Measurements from ENCODE around the gene ALDOB. TPM values are rescaled to one million over a fixed set of nuclear protein-coding genes. Genes with fewer than 3 reads are reported as not detected.

The ALDOB gene
- total and polyA plus RNA-seq, 2 of the 13 experiments (the other 11 are each of a cell fraction or from before 2014, with no cell fraction given) = 0.29 to 0.97 TPM

DNA sequence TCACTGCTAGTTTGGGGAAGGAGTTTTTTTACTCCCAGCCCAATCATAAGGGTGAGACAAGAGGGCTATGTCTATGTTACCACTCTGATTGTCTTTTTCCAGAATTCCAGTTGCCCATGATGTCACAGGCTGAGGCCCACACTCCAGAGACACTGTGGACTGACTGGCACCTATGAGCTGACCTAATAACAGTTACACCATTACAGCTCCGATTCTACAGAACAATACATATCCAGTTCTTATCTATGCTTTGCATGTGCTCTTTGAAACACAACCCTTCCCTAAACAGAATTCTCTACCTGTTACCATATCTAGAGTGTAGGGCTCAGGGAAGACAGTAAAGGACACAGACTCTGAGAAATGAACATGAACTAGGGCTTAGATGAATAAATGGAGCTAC lies 45.7 kb upstream of the ALDOB start:
- no peak overlapping the region for H3K4me3 ChIP-seq (replicated peaks in 1 of 3; ENCODE audit: insufficient read depth in 1 of 3, low read depth in 2 of 3, low read length in 3 of 3)
- BruUV-seq (replicated peaks) = no TSS peak
- intact Hi-C loops (cut with micrococcal nuclease; ENCODE audit: unreplicated experiment) (no loop called here), in situ Hi-C loops (cut with HindIII; ENCODE audit: extremely low pct_ligation_motif_present, low pct_unique_long_range_greater_than_20kb) (no loop called here)
- no peaks in the 10 kb centered on the region for H3K27me3 ChIP-seq (ENCODE audit: control insufficient read depth in 1 of 2, insufficient read depth in 2 of 2, low read length in 2 of 2)
- H3K9me3 ChIP-seq (ENCODE audit: low read length) = no peaks in the 10 kb centered on the region
- no peak for ATAC-seq
- H3K79me2 ChIP-seq (ENCODE audit: insufficient read depth, low read length) = no peaks in the 10 kb centered on the region
- 83% methylated on average over 1 of the region's 1 CpG for WGBS (ENCODE audit: low lambda C conversion rate)
- CTCF ChIA-PET (ENCODE audit: low intra/inter-chr PET ratio, low total read pairs) = no interaction called here
- DNase-seq (ENCODE audit: low spot score) = no peak
- no peak overlapping the region for H3K27ac ChIP-seq (ENCODE audit: extremely low read length, insufficient read depth, low read length)
- no peaks in the 10 kb centered on the region for H3K4me1 ChIP-seq (ENCODE audit: insufficient read depth, low read length)
- no peak for FAIRE-seq
- H4K20me1 ChIP-seq (ENCODE audit: insufficient read depth, low read length) = no peaks in the 10 kb centered on the region
- no peak overlapping the region for H2AFZ ChIP-seq (ENCODE audit: low read length)
- H3K36me3 ChIP-seq (replicated peaks in 1 of 2; ENCODE audit: control insufficient read depth in 1 of 2, insufficient read depth in 2 of 2, low read length in 2 of 2) = no peaks in the 10 kb centered on the region
- POLR2A ChIA-PET = no interaction called here
- H3K9ac ChIP-seq (ENCODE audit: insufficient read depth, low read depth, low read length) = no peak overlapping the region
- H3K4me2 ChIP-seq (ENCODE audit: low read depth, low read length) = no peak overlapping the region
- TF ChIP-seq RORA (CRISPR knock-in tag; IDR thresholded peaks at IDR 0.05) (no peak), ZNF839 (CRISPR knock-in tag; IDR thresholded peaks at IDR 0.05; ENCODE audit: borderline replicate concordance) (no peak), THYN1 (CRISPR knock-in tag; IDR thresholded peaks at IDR 0.05; ENCODE audit: borderline replicate concordance, low read depth) (no peak), ZNF225 (CRISPR knock-in tag; IDR thresholded peaks at IDR 0.05) (no peak), HHEX (CRISPR knock-in tag; IDR thresholded peaks at IDR 0.05) (no peak), ZNF329 (CRISPR knock-in tag; IDR thresholded peaks at IDR 0.05; ENCODE audit: low read depth) (no peak), ZNF12 (CRISPR knock-in tag; IDR thresholded peaks at IDR 0.05) (no peak), TBX3 (IDR thresholded peaks at IDR 0.05; ENCODE audit: borderline replicate concordance) (no peak), ERF (CRISPR knock-in tag; IDR thresholded peaks at IDR 0.05) (no peak)
- TF ChIP-seq, protein P1, sequence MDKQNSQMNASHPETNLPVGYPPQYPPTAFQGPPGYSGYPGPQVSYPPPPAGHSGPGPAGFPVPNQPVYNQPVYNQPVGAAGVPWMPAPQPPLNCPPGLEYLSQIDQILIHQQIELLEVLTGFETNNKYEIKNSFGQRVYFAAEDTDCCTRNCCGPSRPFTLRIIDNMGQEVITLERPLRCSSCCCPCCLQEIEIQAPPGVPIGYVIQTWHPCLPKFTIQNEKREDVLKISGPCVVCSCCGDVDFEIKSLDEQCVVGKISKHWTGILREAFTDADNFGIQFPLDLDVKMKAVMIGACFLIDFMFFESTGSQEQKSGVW (CRISPR knock-in tag; IDR thresholded peaks at IDR 0.05; ENCODE audit: borderline replicate concordance) = no peak
- TF ChIP-seq, protein P2, sequence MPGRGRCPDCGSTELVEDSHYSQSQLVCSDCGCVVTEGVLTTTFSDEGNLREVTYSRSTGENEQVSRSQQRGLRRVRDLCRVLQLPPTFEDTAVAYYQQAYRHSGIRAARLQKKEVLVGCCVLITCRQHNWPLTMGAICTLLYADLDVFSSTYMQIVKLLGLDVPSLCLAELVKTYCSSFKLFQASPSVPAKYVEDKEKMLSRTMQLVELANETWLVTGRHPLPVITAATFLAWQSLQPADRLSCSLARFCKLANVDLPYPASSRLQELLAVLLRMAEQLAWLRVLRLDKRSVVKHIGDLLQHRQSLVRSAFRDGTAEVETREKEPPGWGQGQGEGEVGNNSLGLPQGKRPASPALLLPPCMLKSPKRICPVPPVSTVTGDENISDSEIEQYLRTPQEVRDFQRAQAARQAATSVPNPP (CRISPR knock-in tag; IDR thresholded peaks at IDR 0.05) = no peak
- TF ChIP-seq, protein P3, sequence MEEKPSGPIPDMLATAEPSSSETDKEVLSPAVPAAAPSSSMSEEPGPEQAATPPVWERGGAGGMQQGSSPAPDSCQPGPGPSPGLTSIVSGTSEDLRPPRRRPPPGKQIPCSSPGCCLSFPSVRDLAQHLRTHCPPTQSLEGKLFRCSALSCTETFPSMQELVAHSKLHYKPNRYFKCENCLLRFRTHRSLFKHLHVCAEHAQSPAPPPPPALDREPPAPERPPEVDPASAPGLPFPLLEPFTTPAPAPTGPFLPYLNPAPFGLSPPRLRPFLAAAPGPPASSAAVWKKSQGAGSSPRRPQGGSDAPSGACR (CRISPR knock-in tag; IDR thresholded peaks at IDR 0.05) = no peak
- TF ChIP-seq, protein P4, sequence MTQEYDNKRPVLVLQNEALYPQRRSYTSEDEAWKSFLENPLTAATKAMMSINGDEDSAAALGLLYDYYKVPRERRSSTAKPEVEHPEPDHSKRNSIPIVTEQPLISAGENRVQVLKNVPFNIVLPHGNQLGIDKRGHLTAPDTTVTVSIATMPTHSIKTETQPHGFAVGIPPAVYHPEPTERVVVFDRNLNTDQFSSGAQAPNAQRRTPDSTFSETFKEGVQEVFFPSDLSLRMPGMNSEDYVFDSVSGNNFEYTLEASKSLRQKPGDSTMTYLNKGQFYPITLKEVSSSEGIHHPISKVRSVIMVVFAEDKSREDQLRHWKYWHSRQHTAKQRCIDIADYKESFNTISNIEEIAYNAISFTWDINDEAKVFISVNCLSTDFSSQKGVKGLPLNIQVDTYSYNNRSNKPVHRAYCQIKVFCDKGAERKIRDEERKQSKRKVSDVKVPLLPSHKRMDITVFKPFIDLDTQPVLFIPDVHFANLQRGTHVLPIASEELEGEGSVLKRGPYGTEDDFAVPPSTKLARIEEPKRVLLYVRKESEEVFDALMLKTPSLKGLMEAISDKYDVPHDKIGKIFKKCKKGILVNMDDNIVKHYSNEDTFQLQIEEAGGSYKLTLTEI (CRISPR knock-in tag; conservative IDR thresholded peaks at IDR 0.05) = no peak
- TF ChIP-seq, protein P5, sequence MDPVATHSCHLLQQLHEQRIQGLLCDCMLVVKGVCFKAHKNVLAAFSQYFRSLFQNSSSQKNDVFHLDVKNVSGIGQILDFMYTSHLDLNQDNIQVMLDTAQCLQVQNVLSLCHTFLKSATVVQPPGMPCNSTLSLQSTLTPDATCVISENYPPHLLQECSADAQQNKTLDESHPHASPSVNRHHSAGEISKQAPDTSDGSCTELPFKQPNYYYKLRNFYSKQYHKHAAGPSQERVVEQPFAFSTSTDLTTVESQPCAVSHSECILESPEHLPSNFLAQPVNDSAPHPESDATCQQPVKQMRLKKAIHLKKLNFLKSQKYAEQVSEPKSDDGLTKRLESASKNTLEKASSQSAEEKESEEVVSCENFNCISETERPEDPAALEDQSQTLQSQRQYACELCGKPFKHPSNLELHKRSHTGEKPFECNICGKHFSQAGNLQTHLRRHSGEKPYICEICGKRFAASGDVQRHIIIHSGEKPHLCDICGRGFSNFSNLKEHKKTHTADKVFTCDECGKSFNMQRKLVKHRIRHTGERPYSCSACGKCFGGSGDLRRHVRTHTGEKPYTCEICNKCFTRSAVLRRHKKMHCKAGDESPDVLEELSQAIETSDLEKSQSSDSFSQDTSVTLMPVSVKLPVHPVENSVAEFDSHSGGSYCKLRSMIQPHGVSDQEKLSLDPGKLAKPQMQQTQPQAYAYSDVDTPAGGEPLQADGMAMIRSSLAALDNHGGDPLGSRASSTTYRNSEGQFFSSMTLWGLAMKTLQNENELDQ (CRISPR knock-in tag; IDR thresholded peaks at IDR 0.05; ENCODE audit: borderline replicate concordance) = no peak
- TF ChIP-seq, protein P6, sequence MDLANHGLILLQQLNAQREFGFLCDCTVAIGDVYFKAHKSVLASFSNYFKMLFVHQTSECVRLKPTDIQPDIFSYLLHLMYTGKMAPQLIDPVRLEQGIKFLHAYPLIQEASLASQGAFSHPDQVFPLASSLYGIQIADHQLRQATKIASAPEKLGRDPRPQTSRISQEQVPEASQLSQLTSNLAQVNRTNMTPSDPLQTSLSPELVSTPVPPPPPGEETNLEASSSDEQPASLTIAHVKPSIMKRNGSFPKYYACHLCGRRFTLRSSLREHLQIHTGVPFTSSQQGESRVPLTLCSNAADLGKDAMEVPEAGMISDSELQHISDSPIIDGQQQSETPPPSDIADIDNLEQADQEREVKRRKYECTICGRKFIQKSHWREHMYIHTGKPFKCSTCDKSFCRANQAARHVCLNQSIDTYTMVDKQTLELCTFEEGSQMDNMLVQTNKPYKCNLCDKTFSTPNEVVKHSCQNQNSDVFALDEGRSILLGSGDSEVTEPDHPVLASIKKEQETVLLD (CRISPR knock-in tag; IDR thresholded peaks at IDR 0.05; ENCODE audit: low read depth) = no peak
- TF ChIP-seq, protein P7, sequence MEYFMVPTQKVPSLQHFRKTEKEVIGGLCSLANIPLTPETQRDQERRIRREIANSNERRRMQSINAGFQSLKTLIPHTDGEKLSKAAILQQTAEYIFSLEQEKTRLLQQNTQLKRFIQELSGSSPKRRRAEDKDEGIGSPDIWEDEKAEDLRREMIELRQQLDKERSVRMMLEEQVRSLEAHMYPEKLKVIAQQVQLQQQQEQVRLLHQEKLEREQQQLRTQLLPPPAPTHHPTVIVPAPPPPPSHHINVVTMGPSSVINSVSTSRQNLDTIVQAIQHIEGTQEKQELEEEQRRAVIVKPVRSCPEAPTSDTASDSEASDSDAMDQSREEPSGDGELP (IDR thresholded peaks at IDR 0.05; ENCODE audit: borderline replicate concordance, low read depth) = no peak
